Astrocyte (in vitro differentiated cells and primary cell): ENCODE results near the gene DPP4. TPM values are rescaled to one million over a fixed set of nuclear protein-coding genes. Genes with fewer than 3 reads are reported as not detected.

Source experiments
- DNase-seq: peaks from one replicate; pipeline ENCODE4 v3.0.0-alpha.2; 2010; ENCODE audit warnings: low read depth
- FAIRE-seq: peaks from 2 replicates; lab custom pipeline; 2011; peaks lifted over from hg19 to GRCh38; lab: Jason Lieb, UNC
- H2AFZ ChIP-seq: 2 replicates; pipeline ENCODE4 v1.6.0; 2012; ENCODE audit warnings: low read depth, low read length, inconsistent platforms
- H3K27ac ChIP-seq: 2 replicates; pipeline ENCODE4 v1.5.1; 2011; ENCODE audit warnings: low read depth, low read length, inconsistent platforms
- H3K27me3 ChIP-seq: 2 replicates; pipeline ENCODE4 v1.6.0; 2011; ENCODE audit warnings: low read length, inconsistent platforms; ENCODE audit not compliant: insufficient read depth
- H3K36me3 ChIP-seq: 2 replicates; pipeline ENCODE4 v1.5.1; 2011; ENCODE audit warnings: low read length, inconsistent platforms; ENCODE audit not compliant: insufficient read depth
- H3K4me1 ChIP-seq: 2 replicates; pipeline ENCODE4 v1.5.1; 2011; ENCODE audit warnings: low read length, inconsistent platforms; ENCODE audit not compliant: insufficient read depth
- H3K4me2 ChIP-seq: 2 replicates; pipeline ENCODE4 v1.6.0; 2012; ENCODE audit warnings: low read length, inconsistent platforms
- H3K4me3 ChIP-seq: 2 replicates; pipeline ENCODE4 v1.5.1; 2011; ENCODE audit warnings: low read depth, mild to moderate bottlenecking, low read length, inconsistent platforms; ENCODE audit not compliant: insufficient read depth
- H3K79me2 ChIP-seq: 2 replicates; pipeline ENCODE4 v1.6.0; 2012; ENCODE audit warnings: mild to moderate bottlenecking, low read length, inconsistent platforms; ENCODE audit not compliant: insufficient read depth
- H3K9ac ChIP-seq: 2 replicates; pipeline ENCODE4 v1.6.0; 2012; ENCODE audit warnings: mild to moderate bottlenecking, low read length, inconsistent platforms
- H3K9me3 ChIP-seq: 2 replicates; pipeline ENCODE4 v1.5.1; 2012; ENCODE audit warnings: low read depth, mild to moderate bottlenecking, low read length, inconsistent platforms; ENCODE audit not compliant: insufficient read depth
- H4K20me1 ChIP-seq: 2 replicates; pipeline ENCODE4 v1.6.0; 2012; ENCODE audit warnings: low read length, inconsistent platforms; ENCODE audit not compliant: insufficient read depth
- H3K27ac Mint-ChIP-seq: one replicate; pipeline ENCODE4 v1.8.0; 2021; ENCODE audit warnings: mild to moderate bottlenecking, mixed read lengths; ENCODE audit not compliant: unreplicated experiment
- H3K27me3 Mint-ChIP-seq: one replicate; pipeline ENCODE4 v1.8.0; 2021; ENCODE audit warnings: low read depth, mixed read lengths; ENCODE audit not compliant: unreplicated experiment
- H3K36me3 Mint-ChIP-seq: one replicate; pipeline ENCODE4 v1.8.0; 2021; ENCODE audit warnings: low read depth, mixed read lengths; ENCODE audit not compliant: unreplicated experiment
- H3K4me1 Mint-ChIP-seq: one replicate; pipeline ENCODE4 v1.8.0; 2021; ENCODE audit warnings: low read depth, mixed read lengths; ENCODE audit not compliant: unreplicated experiment
- H3K4me3 Mint-ChIP-seq: one replicate; pipeline ENCODE4 v1.8.0; 2021; ENCODE audit warnings: mild to moderate bottlenecking, moderate library complexity, mixed read lengths; ENCODE audit not compliant: unreplicated experiment
- H3K9me3 Mint-ChIP-seq: one replicate; pipeline ENCODE4 v1.8.0; 2021; ENCODE audit warnings: mild to moderate bottlenecking, mixed read lengths; ENCODE audit not compliant: unreplicated experiment
- EZH2 ChIP-seq: IDR thresholded peaks from 2 replicates; pipeline ENCODE4 v1.6.1; 2012; ENCODE audit warnings: mild to moderate bottlenecking, low read length, inconsistent platforms; ENCODE audit not compliant: insufficient read depth
- total RNA-seq: library from RNA; stranded (reverse); gene quantifications from 2 replicates; pipeline ENCODE4 v1.2.1, GENCODE V29; 2021
- TF ChIP-seq, protein P1 (sequence below): IDR thresholded peaks from 2 replicates; pipeline ENCODE4 v1.5.1; 2011; ENCODE audit warnings: low read depth, mild to moderate bottlenecking, inconsistent platforms, low read length, moderate library complexity; ENCODE audit not compliant: insufficient read depth

The DPP4 gene
- total RNA-seq, 1 donor from 2014 or later: 5.3 TPM

DNA sequence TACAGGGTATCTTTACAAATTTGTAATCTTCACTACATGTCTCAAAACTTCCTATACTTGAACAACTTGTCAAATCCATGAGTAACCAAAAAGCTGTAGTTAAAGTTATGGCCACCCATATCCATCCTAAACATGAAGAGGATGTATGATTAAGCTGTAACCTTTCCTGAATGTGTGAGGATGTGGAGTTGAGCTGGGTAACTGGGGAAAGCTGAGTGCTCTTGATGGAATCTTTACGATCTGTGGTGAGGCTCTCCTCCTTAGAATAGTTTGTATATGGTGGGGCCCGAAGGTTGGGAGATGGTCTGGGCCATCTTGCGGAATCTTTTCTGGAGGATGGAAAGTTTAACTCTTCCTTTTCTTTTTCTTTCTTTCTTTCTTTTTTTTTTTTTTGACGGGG, 29.4 kb downstream of the DPP4 start:
- Mint-ChIP-seq H3K9me3 (no peaks in the 10 kb centered on the region), H3K4me1 (no peaks in the 10 kb centered on the region), H3K27me3 (no peaks in the 10 kb centered on the region), H3K27ac (no peak overlapping the region), H3K36me3 (no peaks in the 10 kb centered on the region), H3K4me3 (no peak overlapping the region)
- Histone ChIP-seq H3K4me3 (no peak overlapping the region), H2AFZ (no peak overlapping the region), H3K4me1 (no peaks in the 10 kb centered on the region), H3K9ac (no peak overlapping the region), H3K27ac (no peak overlapping the region), H4K20me1 (no peaks in the 10 kb centered on the region), H3K79me2 (no peaks in the 10 kb centered on the region), H3K36me3 (no peaks in the 10 kb centered on the region), H3K4me2 (no peak overlapping the region), H3K9me3 (no peaks in the 10 kb centered on the region), H3K27me3 (peaks cover 3% of the 10 kb centered on the region)
- FAIRE-seq (no peak), DNase-seq (no peak)
- no peak for TF ChIP-seq EZH2
- TF ChIP-seq, protein P1, sequence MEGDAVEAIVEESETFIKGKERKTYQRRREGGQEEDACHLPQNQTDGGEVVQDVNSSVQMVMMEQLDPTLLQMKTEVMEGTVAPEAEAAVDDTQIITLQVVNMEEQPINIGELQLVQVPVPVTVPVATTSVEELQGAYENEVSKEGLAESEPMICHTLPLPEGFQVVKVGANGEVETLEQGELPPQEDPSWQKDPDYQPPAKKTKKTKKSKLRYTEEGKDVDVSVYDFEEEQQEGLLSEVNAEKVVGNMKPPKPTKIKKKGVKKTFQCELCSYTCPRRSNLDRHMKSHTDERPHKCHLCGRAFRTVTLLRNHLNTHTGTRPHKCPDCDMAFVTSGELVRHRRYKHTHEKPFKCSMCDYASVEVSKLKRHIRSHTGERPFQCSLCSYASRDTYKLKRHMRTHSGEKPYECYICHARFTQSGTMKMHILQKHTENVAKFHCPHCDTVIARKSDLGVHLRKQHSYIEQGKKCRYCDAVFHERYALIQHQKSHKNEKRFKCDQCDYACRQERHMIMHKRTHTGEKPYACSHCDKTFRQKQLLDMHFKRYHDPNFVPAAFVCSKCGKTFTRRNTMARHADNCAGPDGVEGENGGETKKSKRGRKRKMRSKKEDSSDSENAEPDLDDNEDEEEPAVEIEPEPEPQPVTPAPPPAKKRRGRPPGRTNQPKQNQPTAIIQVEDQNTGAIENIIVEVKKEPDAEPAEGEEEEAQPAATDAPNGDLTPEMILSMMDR: no peak

DNA sequence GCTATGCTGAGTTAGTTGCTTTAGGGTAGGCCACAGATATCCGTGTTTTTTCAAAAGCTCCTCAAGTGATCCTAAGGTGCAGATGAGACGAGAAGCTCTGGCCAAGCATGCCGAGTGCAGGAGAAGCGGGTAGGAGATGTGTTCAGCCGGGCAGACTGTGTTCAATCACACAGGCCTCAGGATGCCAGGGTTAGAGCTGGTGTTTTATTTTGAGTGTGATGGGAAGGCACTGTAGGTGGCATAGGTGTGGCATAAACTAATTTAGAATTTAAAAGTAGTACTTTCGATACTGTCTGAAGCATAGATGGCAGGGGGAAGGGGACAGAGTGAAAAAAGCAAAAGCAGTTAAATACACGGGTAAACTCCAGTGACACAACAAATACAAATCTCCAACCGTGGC, 30.9 kb downstream of the DPP4 start:
- Histone ChIP-seq H3K4me3 (no peak overlapping the region), H3K27ac (no peak overlapping the region), H3K79me2 (no peaks in the 10 kb centered on the region), H3K4me1 (no peaks in the 10 kb centered on the region), H2AFZ (no peak overlapping the region), H3K4me2 (no peak overlapping the region), H4K20me1 (no peaks in the 10 kb centered on the region), H3K9ac (no peak overlapping the region), H3K36me3 (no peaks in the 10 kb centered on the region), H3K27me3 (peaks cover 3% of the 10 kb centered on the region), H3K9me3 (no peaks in the 10 kb centered on the region)
- no peak overlapping the region for H3K4me3 Mint-ChIP-seq
- TF ChIP-seq, protein P1: no peak
- TF ChIP-seq EZH2: no peak
- H3K36me3 Mint-ChIP-seq: no peaks in the 10 kb centered on the region
- no peaks in the 10 kb centered on the region for H3K27me3 Mint-ChIP-seq
- DNase-seq (no peak), FAIRE-seq (no peak)
- no peaks in the 10 kb centered on the region for H3K4me1 Mint-ChIP-seq
- H3K9me3 Mint-ChIP-seq: no peaks in the 10 kb centered on the region
- no peak overlapping the region for H3K27ac Mint-ChIP-seq

DNA sequence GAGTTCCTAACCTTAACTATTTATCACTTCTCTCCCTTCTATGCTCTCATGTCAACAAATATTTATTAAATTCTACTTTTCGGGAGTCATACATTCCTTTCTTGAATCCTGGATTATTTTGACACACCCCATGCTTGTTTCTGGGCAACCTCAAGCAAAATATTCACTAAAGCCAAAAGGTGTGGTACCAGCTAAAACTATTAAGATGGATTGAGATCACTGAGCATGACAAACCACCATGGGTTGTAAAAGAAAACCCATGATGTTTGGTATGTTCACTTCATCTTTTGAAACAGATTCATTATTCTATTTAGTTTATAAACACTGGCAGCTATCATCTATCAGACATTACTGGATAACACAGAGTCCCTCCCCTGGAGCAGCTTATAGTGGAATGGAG, 32.5 kb downstream of the DPP4 start:
- Histone ChIP-seq H3K4me2 (no peak overlapping the region), H3K27me3 (peaks cover 3% of the 10 kb centered on the region), H2AFZ (no peak overlapping the region), H3K9ac (no peak overlapping the region), H3K4me3 (no peak overlapping the region), H3K36me3 (no peaks in the 10 kb centered on the region), H3K79me2 (no peaks in the 10 kb centered on the region), H4K20me1 (no peaks in the 10 kb centered on the region), H3K4me1 (no peaks in the 10 kb centered on the region), H3K9me3 (no peaks in the 10 kb centered on the region), H3K27ac (no peak overlapping the region)
- Mint-ChIP-seq H3K27me3 (no peaks in the 10 kb centered on the region), H3K4me3 (no peak overlapping the region), H3K9me3 (no peaks in the 10 kb centered on the region), H3K4me1 (no peaks in the 10 kb centered on the region), H3K36me3 (no peaks in the 10 kb centered on the region), H3K27ac (no peak overlapping the region)
- no peak for DNase-seq
- TF ChIP-seq EZH2: no peak
- TF ChIP-seq, protein P1: no peak
- FAIRE-seq: no peak
